Muscle layer of duodenum (tissue), 2 donors: Measurements from ENCODE around the gene RASSF4.

ENCODE experiments used
- H3K27ac ChIP-seq: one replicate; pipeline ENCODE4 v1.7.0; 2013; ENCODE audit warnings: mild to moderate bottlenecking, low read length
- H3K27me3 ChIP-seq: one replicate; pipeline ENCODE4 v1.7.0; 2013; ENCODE audit warnings: low read depth, mild to moderate bottlenecking, control low read depth, low read length
- H3K36me3 ChIP-seq, 2 donors: one replicate each; pipeline ENCODE4 v1.7.0; 2013; ENCODE audit warnings: low read length in 2 of 2, control low read depth in 1 of 2, mild to moderate bottlenecking in 1 of 2; ENCODE audit not compliant: insufficient read depth in 2 of 2, control insufficient read depth in 1 of 2
- H3K4me1 ChIP-seq, 2 donors: one replicate each; pipeline ENCODE4 v1.7.0; 2013; ENCODE audit warnings: low read length in 2 of 2, mild to moderate bottlenecking in 2 of 2, control low read depth in 1 of 2, moderate library complexity in 1 of 2; ENCODE audit not compliant: insufficient read depth in 2 of 2, control insufficient read depth in 1 of 2
- H3K4me3 ChIP-seq, 2 donors: one replicate each; pipeline ENCODE4 v1.7.0; 2013; ENCODE audit warnings: low read length in 2 of 2, low read depth in 1 of 2, mild to moderate bottlenecking in 1 of 2
- H3K9me3 ChIP-seq, 2 donors: one replicate each; pipeline ENCODE4 v1.7.0; 2013; ENCODE audit warnings: low read length in 2 of 2, control low read depth in 1 of 2, mild to moderate bottlenecking in 1 of 2; ENCODE audit not compliant: control insufficient read depth in 1 of 2
- donor health status: healthy.

The RASSF4 gene

DNA sequence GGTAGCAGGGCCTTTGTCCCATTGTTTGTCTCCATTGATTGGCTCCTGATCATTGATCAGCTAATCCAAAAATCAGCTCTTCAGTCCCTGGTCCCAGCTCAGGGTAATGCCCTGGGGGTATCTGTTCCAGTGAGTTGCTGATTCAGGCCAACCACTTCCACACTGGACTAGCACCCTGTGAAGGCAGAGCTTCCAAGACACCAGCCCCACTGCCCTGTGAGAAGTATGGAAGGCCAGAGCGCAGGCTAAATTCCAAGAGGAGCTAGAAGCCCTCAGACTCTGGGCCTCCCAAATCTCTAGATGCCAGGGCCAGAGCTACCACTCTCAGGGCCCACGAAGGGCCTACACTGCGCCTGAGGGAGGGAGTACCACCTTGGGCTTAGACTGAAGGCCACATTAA lies 38.1 kb upstream of the RASSF4 start:
- H3K9me3 ChIP-seq, result no peaks in the 10 kb centered on the region
- H3K36me3 ChIP-seq, result no peaks in the 10 kb centered on the region
- H3K4me1 ChIP-seq, result no peaks in the 10 kb centered on the region
- H3K27me3 ChIP-seq, result no peaks in the 10 kb centered on the region
- no peak overlapping the region for H3K4me3 ChIP-seq
- H3K27ac ChIP-seq, result no peak overlapping the region

DNA sequence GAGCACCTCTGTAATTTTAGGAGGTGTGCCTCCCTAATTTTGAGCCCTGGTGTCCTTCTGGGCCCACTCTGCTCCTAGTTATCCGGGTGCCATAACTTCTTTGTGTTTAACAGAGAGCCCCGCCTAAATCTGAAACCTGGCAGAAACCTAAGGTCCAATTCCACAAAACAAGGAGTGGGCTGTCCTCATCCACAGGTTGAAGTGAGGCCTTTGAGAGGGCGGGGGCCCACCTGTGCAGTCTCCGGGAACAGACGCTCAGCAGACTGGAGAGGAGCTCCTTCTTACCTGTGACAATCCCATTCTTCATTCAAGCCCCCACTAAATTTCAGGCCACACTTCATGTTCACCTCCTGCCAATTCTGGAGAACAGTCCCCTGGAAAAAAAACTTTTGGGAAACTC lies 37.6 kb upstream of the RASSF4 start:
- Histone ChIP-seq H3K27ac (no peak overlapping the region), H3K4me3 (no peak overlapping the region), H3K36me3 (no peaks in the 10 kb centered on the region), H3K4me1 (no peaks in the 10 kb centered on the region), H3K27me3 (no peaks in the 10 kb centered on the region), H3K9me3 (no peaks in the 10 kb centered on the region)

DNA sequence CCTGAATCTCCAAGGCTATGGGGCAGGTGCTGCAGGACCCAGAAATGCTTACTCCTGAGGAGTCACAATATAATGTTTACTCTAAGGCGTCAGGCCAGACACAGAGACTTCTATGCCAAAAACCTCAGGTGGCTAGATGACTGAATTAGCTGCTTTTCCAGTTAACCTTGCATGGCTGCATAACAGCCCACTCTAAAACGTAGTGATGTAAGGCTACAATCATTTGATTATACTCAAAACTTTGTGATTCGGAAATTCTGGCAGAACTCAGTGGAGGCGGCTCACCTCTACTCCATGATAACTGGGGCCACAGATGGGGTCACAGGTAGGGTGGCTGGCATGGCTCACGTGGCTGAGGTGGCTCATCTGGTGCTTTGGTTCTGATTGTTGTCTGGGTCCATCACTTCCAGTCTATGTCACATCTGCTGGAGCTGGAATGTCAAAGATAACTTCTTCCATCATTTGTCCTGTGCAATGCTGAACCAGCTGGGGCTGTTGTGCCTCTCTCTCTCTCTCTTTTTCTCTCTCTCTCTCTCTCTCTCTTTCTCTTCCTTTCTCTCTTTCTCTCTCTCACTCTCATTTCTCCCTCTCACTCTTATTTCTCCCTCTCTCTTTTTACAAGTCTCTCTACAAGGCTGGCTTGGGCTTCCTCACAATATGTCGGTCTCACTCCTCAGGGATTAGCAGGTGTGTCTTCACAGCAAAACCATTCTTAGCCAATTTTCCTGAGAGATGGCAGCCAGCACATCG lies 36.6 kb upstream of the RASSF4 start:
- Histone ChIP-seq H3K9me3 (no peaks in the 10 kb centered on the region), H3K27me3 (no peaks in the 10 kb centered on the region), H3K4me3 (no peak overlapping the region), H3K4me1 (no peaks in the 10 kb centered on the region), H3K27ac (no peak overlapping the region), H3K36me3 (no peaks in the 10 kb centered on the region)

DNA sequence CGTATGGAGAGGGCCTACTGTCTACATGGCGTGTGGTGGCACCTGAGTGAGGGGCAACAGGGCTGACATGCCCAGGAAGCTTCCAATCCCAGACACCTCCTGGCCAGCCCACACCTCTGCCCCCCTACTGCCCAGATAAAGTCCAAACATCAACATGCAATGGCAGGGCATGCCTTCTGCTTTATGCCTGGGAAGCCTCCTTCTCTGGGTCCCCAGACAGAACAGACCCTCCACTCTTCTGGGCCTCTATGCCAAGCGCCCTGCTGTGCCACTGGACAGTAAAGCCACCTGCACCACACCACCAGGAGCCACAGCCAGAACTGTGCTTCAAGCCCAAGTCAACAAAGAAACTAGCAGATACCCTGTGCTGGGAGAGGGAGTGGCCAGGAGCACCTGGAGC lies 36.0 kb upstream of the RASSF4 start:
- Histone ChIP-seq H3K27ac (no peak overlapping the region), H3K4me3 (no peak overlapping the region), H3K9me3 (no peaks in the 10 kb centered on the region), H3K27me3 (no peaks in the 10 kb centered on the region), H3K4me1 (no peaks in the 10 kb centered on the region), H3K36me3 (no peaks in the 10 kb centered on the region)

DNA sequence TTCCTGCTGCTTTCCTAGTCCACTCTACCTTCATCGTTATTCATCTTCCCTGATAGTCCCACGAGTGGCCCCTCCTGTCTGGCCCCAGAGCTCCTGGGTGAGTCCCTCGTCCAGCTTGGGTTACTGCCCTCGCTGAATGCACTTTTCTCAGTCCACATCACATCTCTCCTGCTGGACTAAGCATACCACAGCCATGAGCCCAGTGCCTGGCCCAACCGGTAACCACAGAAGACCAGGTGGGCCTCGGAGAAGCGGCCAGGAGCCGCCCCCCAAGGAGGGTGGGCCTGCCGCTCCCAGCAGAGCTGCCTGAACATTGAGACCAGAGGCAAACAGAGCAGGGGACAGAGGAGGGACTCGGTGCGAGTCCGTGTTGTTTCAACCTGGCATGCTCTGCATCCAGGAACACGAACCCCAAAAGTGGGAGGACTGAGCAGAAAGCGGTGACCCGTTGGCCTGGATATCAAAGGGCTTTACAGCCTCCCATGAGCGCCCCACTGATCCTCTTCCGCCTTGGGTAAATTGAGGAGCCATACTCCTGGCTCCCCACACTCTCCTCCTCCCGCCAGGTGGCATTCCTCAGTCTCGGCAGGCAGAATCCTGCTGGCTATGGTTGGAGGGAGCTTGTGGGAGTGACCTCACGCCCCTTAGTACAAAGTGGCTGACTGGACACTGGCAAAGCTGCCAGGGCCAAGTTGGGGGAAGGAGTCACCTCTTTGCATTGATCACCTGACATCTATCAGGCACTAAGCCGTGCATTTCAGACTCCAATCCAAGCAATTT lies 35.2 kb upstream of the RASSF4 start:
- H3K27me3 ChIP-seq, result no peaks in the 10 kb centered on the region
- H3K4me1 ChIP-seq, result no peaks in the 10 kb centered on the region
- no peaks in the 10 kb centered on the region for H3K36me3 ChIP-seq
- H3K4me3 ChIP-seq, result no peak overlapping the region
- H3K27ac ChIP-seq, result no peak overlapping the region
- H3K9me3 ChIP-seq, result no peaks in the 10 kb centered on the region

DNA sequence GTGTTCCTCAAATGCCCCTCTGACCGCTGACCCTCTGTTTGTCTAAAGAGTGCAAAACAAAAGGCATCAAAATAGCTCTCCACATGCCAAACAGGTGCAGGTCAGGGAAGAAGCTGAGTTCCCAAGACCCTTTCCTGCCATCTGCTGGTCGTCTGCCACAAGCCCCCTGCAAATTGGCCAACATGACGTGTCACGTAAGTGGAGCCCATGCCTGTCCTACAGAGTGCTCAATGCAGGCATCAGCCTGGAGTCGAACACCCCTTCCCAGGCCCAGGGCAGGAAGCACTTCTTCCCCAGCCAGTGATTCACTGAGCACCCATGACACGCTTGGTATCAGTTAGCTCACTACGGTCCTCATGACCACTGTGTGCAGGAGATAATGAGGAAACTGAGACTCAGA lies 34.4 kb upstream of the RASSF4 start:
- Histone ChIP-seq H3K36me3 (no peaks in the 10 kb centered on the region), H3K4me3 (no peak overlapping the region), H3K9me3 (no peaks in the 10 kb centered on the region), H3K27ac (no peak overlapping the region), H3K27me3 (no peaks in the 10 kb centered on the region), H3K4me1 (no peaks in the 10 kb centered on the region)

DNA sequence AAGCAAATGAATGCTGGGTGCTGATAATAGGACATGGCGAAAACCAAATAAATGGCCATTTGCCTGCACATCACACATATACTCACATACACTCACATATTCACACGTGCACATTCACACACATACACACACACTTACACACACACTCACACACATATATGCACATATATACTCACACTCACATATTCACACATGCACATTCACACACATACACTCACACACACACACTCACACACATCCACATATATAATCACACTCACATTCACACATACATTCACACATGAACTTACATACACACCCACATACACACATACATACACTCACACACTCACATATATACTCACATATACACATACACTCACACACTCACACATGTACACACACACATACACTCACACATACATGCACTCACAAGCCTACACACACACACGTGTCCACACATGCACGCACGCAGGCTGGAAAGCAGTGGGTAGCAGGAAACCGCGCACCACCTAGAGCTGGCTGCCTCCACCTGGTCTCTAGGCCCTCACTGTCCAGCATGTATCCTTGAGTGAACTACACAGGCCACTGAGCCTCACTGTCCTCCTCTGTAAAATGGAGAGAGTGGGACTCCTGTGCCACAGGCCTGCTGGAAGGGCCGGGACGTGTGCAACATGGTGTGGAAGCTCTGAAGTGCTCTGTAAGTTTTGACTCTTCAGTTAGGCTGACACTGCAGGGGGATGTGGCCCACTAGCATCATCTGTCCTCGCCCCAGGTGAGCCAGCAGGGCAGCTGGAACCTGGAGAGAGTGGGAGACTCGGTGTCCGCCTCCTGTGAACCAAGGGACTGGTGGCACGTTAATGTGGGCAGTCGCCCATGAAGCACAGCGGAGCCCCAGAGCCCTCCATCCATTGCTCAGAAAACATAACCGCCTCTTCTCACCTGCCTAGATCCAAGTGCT lies 33.5 kb upstream of the RASSF4 start:
- no peak overlapping the region for H3K4me3 ChIP-seq
- H3K9me3 ChIP-seq, result no peaks in the 10 kb centered on the region
- no peaks in the 10 kb centered on the region for H3K27me3 ChIP-seq
- H3K27ac ChIP-seq, result no peak overlapping the region
- no peaks in the 10 kb centered on the region for H3K4me1 ChIP-seq
- no peaks in the 10 kb centered on the region for H3K36me3 ChIP-seq

DNA sequence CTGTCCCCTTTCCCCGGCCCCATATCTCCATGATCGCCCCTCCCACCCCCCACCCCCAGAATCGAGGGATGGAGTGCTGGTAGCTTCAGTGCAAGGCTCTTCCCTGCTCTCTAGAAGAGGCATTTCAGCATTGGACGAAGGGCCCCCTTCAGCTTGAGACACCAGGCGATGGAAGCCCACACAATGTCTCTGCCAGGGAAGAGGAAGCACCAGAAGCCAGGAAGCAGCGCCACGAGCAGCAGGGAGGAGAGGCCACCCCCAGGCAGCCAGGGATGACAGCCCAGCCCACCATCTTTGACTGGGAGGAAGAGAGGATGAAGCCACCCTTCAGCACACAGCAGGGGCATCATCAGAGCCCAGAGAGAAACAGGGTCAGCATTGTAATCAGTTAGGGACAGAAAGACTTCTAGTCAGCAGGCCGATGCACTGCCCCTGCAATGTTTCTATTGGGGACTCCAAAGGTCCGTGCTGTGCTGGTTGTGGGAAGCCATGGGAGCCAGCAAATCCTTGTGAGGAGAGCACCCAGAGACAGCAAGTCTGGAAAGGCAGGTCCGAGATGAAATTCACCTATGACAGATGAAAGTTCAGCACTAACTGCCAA lies 32.8 kb upstream of the RASSF4 start:
- no peaks in the 10 kb centered on the region for H3K27me3 ChIP-seq
- no peaks in the 10 kb centered on the region for H3K9me3 ChIP-seq
- no peaks in the 10 kb centered on the region for H3K36me3 ChIP-seq
- no peak overlapping the region for H3K27ac ChIP-seq
- no peaks in the 10 kb centered on the region for H3K4me1 ChIP-seq
- no peak overlapping the region for H3K4me3 ChIP-seq

DNA sequence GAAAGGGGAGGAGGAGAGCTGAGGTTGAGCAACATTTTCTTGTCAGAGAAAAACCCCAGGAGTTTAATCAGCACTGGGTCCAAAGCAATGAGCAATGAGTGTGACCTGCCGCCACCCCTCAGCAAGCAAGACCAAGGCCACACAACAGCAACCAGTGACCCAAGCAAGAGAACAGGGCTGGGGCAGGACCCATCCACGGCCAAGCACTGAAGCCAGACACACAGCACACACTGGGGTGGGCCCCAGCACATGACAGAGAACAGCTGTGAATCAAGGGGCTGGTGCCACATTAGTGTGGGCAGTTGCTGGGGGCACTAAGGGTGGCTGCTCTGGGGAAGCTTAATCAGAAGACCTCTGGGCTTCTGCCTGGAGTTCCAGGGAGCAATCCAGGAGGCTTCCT lies 32.2 kb upstream of the RASSF4 start:
- H3K36me3 ChIP-seq, result no peaks in the 10 kb centered on the region
- H3K4me1 ChIP-seq, result peaks cover 0 to under 1% of the 10 kb centered on the region in 2 donors
- no peaks in the 10 kb centered on the region for H3K27me3 ChIP-seq
- no peaks in the 10 kb centered on the region for H3K9me3 ChIP-seq
- no peak overlapping the region for H3K4me3 ChIP-seq
- no peak overlapping the region for H3K27ac ChIP-seq

DNA sequence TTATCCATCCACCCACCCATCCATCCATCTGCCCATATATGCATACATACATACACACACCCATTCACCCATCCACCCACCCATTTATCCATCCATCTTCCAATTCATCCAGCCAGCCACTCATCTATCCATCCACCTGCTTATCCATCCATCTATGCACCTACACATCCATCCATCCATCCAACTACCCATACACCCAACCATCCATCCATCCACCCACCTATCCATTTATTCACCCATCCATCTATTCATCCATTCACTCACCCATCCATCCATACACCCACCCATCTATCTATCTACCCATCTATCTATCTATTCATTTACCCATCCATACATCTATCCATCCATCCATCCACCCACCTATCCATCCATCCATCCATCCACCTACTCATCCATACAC lies 31.1 kb upstream of the RASSF4 start:
- Histone ChIP-seq H3K27ac (no peak overlapping the region), H3K36me3 (no peaks in the 10 kb centered on the region), H3K27me3 (no peaks in the 10 kb centered on the region), H3K4me1 (peaks cover 0 to 4% of the 10 kb centered on the region in 2 donors), H3K4me3 (no peak overlapping the region), H3K9me3 (no peaks in the 10 kb centered on the region)
